Left ventricle myocardium inferior (tissue), 1 donor: ENCODE measurements around the gene LGI4. TPM values are rescaled to one million over a fixed set of nuclear protein-coding genes. Genes with fewer than 3 reads are reported as not detected.

Source experiments
- DNase-seq: peaks from one replicate; pipeline ENCODE4 v3.0.0-alpha.2; 2020
- H3K27ac ChIP-seq: fragments of 200-600 bp; replicated peaks from 2 replicates; pipeline ENCODE4 v1.8.0; 2021
- H3K27me3 ChIP-seq: fragments of 200-600 bp; 2 replicates; pipeline ENCODE4 v1.8.0; 2021; ENCODE audit warnings: low read depth
- H3K36me3 ChIP-seq: fragments of 200-600 bp; 2 replicates; pipeline ENCODE4 v1.8.0; 2021
- H3K4me1 ChIP-seq: fragments of 200-600 bp; 2 replicates; pipeline ENCODE4 v1.8.0; 2021
- H3K4me3 ChIP-seq: fragments of 200-600 bp; 2 replicates; pipeline ENCODE4 v1.8.0; 2021; ENCODE audit warnings: mild to moderate bottlenecking, moderate library complexity
- H3K9me3 ChIP-seq: fragments of 200-600 bp; replicated peaks from 2 replicates; pipeline ENCODE4 v1.8.0; 2021
- CTCF ChIP-seq: fragments of 200-600 bp; IDR thresholded peaks from 2 replicates; pipeline ENCODE4 v1.8.0; 2021; ENCODE audit warnings: antibody characterized with exemption, mild to moderate bottlenecking, borderline replicate concordance
- intact Hi-C: fragments of 100-400 bp; cut with micrococcal nuclease; formaldehyde crosslinking; loops from one replicate; pipeline ENCODE4 v1.11.0; 2022
- total RNA-seq: library from RNA; stranded (reverse); fragmentation: NEBNext Ultra II Directional; extraction: Animal tissue kit (Norgen Biotek cat#: 25700); gene quantifications from one replicate; pipeline ENCODE4 v1.2.1, GENCODE V29; 2021
- donor health status: DM: no; HTN: yes; CAD: no; lungs with severe emphysema.

The LGI4 gene
- total RNA-seq, 1 donor from 2014 or later, result 8.4 TPM

GRCh38 chr19:35087393-35087792 lies 47.5 kb downstream of the LGI4 start:
- Histone ChIP-seq H3K36me3 (no peaks in the 10 kb centered on the region), H3K4me3 (no peak overlapping the region), H3K9me3 (no peaks in the 10 kb centered on the region), H3K4me1 (peaks cover 9% of the 10 kb centered on the region), H3K27ac (no peak overlapping the region), H3K27me3 (peaks cover 39% of the 10 kb centered on the region)
- TF ChIP-seq CTCF, result no peak
- DNase-seq, result no peak
- intact Hi-C loops, result no loop called here

DNA sequence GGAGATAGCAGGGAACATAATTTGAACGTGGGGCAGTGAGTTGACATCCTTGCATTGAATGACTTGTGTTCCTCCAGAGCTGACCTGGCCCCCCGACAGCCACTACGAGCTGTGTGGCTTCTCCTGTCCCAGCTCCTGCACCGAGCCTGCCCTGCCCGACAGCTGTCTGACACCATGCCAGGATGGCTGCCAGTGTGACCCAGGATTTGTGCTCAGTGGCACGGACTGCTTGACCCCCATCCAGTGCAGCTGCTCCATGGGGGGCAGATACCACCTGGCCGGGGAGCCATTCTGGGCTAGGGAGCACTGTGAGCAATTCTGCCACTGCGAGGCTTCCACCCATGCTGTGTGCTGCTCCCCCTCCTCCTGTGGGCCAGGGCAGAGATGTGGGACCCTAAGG lies 48.4 kb downstream of the LGI4 start:
- intact Hi-C loops, result no loop called here
- no peak for TF ChIP-seq CTCF
- Histone ChIP-seq H3K36me3 (no peaks in the 10 kb centered on the region), H3K9me3 (no peaks in the 10 kb centered on the region), H3K4me1 (peaks cover 9% of the 10 kb centered on the region), H3K27ac (no peak overlapping the region), H3K4me3 (no peak overlapping the region), H3K27me3 (peaks cover 34% of the 10 kb centered on the region)
- DNase-seq, result no peak

DNA sequence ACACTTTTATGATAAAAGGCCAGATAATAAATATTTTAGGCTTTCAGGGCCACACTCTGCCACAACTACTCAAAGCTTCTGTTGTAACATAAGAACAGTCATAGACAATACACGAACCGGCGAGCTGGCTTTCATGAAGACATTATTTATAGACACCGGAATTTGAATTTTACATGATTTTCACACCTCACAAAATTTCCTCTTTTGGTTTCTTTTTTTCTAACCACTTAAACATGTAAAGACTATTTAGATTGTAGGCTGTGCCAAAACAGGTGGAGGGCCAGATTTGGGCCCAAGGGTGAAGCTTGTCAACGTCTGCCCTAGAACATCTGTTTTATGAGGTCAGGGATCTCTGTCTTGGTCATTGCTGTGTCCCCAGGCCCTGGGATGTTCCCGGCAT lies 48.9 kb downstream of the LGI4 start:
- no peak overlapping the region for H3K27ac ChIP-seq
- intact Hi-C loops, result no loop called here
- H3K27me3 ChIP-seq, result peaks cover 29% of the 10 kb centered on the region
- no peaks in the 10 kb centered on the region for H3K9me3 ChIP-seq
- TF ChIP-seq CTCF, result no peak
- no peak overlapping the region for H3K4me3 ChIP-seq
- no peak for DNase-seq
- H3K4me1 ChIP-seq, result peaks cover 8% of the 10 kb centered on the region
- no peaks in the 10 kb centered on the region for H3K36me3 ChIP-seq

DNA sequence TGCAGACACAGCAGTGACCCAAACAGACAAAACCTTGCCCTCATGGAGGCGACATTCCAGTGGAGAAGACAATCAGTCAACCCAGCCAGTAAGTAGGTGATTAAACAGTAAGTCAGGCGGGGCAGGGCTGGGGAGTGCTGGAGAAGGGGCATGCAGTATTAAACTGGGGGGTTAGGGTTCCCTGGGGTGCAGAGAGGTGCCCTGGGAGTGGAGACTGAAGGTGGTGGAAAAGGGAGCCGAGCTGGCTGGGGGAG lies 50.4 kb downstream of the LGI4 start:
- intact Hi-C loops, result no loop called here
- DNase-seq, result no peak
- H3K36me3 ChIP-seq, result no peaks in the 10 kb centered on the region
- TF ChIP-seq CTCF, result no peak
- peaks cover 13% of the 10 kb centered on the region for H3K27me3 ChIP-seq
- no peak overlapping the region for H3K27ac ChIP-seq
- H3K4me3 ChIP-seq, result no peak overlapping the region
- no peaks in the 10 kb centered on the region for H3K9me3 ChIP-seq
- no peaks in the 10 kb centered on the region for H3K4me1 ChIP-seq

DNA sequence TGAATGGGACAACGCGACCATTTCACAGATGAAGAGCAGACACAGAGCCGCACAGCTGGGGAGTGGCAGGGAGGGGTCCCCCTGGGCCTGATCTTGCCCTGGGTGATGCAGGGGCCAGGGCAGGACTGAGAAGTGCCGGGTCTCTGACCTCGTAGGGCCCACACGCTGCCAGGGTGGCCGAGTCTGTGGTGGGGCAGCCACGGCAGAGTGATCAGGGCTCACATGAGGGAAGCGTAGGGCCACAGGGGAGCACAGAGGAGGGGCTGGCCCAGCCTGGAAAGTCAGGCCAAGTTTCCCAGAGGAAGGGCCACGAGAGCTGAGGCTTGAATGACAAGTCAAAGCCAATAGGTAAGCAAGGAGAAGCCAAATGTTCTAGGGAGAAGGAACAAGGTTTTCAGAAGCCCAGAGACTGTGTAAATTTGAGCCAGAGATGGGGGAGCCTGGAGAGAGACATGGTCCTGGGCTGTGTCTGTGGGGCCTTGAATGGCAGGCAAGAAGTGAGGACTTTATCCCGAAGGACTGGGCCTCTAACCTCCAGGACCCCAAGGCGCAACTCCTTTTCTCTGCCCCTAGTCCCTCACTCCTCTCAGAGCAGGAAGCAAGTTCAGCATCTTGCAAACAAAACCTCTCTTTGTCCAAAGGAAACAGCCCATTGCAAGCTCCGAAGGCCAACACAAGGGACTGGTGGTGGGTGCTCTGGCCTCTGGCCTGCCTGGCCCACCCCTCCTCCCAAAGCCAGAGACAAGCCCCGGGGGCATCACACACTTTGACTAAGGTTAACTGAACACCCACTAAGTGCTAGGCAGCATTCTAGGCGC lies 51.0 kb downstream of the LGI4 start:
- Histone ChIP-seq H3K4me3 (no peak overlapping the region), H3K27ac (no peak overlapping the region), H3K9me3 (no peaks in the 10 kb centered on the region), H3K4me1 (no peaks in the 10 kb centered on the region), H3K36me3 (no peaks in the 10 kb centered on the region), H3K27me3 (peaks cover 8% of the 10 kb centered on the region)
- intact Hi-C loops, result no loop called here
- no peak for DNase-seq
- TF ChIP-seq CTCF, result no peak
